ENCODE results near the gene GPATCH4.
A peak's percentile ranks its signal among the peaks of the same experiment; 100 is the strongest.
"Not testable (repeated sequence)": the region's sequence is repeated elsewhere in the genome, so short reads cannot be mapped to it uniquely, and the experiment has no call there.

GPATCH4 gene

GRCh38 chr1:156601122-156601830 lies at the start of gene GPATCH4:
Gene GPATCH4 (minus strand): TSS chr1:156601479.
- peak; percentile 82 to 87 for DNase-seq

DNA sequence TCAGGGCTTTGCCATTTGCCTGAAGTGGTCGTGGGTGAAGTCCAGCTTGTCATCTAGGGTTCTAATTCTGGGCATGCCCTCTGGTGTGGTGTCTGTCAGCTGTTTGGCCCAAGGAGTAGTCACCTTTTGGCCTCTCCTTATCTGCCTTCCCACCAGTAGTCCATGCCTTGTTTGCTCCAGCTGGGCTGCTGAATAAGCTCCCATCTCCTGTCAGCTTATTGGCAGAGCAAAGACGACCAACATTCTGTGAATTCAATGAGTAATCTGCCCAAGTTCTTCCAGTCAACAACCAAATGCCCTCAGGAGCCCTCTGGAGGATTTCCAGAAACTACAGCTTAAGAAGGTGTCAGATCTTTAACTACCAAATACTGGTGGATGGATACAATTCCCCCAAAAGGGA lies 47.7 kb upstream of the GPATCH4 start:
- DNase-seq = no peak

DNA sequence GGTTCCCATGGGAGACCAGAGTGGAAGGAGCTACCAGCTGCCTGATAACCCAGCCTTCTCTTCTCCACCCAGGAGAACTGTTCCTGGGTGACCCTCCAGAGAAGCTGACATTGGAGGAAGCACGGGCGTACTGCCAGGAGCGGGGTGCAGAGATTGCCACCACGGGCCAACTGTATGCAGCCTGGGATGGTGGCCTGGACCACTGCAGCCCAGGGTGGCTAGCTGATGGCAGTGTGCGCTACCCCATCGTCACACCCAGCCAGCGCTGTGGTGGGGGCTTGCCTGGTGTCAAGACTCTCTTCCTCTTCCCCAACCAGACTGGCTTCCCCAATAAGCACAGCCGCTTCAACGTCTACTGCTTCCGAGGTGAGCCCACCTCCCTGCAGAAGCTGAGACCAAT lies 47.2 kb upstream of the GPATCH4 start:
- DNase-seq = no peak

- no peak for DNase-seq
These were observed 46.1 kb upstream of the GPATCH4 start for GRCh38 chr1:156647351-156647750.

DNA sequence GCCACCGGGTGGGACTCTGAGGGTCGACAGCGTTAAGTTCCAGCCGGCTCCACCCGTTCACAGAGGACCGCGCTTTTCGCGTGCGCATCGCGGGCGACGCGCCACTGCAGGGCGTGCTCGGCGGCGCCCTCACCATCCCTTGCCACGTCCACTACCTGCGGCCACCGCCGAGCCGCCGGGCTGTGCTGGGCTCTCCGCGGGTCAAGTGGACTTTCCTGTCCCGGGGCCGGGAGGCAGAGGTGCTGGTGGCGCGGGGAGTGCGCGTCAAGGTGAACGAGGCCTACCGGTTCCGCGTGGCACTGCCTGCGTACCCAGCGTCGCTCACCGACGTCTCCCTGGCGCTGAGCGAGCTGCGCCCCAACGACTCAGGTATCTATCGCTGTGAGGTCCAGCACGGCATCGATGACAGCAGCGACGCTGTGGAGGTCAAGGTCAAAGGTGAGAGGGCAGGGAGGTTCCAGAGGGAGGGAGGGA lies 45.5 kb upstream of the GPATCH4 start:
- no peak for DNase-seq

DNA sequence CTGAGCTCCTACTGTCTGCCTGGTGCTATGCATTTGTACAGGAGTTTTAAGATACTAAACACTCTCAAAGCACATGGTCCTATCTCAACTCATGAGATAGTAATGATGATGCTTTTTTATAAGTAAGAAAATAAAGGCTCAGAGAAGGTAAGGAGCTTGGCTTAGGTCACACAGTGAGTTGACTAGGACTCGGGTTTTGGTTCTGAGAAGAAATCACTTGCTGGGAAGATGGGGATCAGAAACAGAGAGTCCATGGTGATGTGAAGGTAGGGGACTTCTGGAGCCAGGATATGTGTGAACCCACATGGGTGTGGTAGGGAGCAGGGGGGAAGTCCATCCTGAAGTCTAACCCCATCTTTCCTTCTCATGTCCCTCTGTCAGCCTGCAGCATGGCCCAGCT lies 44.4 kb upstream of the GPATCH4 start:
- DNase-seq = no peak

GRCh38 chr1:156645056-156645455 lies 43.8 kb upstream of the GPATCH4 start:
- DNase-seq = no peak

- DNase-seq = no peak
These were observed 43.4 kb upstream of the GPATCH4 start for GRCh38 chr1:156644640-156645039.

DNA sequence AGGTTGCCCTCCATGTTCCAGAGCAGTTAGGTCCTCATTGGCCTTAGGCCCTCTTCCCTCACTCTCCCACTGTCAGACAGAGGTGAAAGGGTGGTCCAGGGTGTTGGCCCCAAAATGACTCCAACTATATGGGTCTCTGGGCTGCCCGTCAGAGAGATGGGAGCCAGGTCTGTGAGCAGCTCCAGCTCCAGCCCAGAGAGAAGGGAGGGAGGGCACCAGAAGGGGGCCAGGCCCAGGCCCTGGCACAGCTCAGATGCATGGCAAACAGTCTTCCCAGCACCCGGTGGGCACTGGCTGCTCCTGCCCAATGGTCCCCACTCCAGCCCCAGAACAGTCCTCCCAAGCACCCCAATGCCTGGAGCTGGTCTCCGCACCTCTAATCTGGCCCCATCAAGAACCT lies 42.9 kb upstream of the GPATCH4 start:
- DNase-seq = no peak

DNA sequence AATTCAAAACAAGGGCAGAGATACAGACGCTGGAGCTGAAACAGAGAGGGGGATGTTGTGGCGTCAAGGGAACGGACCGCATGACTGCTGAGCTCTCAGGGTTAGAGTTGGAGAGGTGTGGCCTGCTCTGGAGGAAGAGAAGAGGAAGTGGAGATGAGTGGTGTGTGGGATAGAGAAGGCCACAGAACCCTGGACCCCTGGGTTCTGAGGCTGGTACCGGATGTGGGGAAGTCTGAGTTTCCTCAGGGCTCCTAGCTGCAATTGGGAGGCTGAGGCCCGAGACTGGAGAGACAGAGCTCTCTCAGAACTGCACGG lies 42.5 kb upstream of the GPATCH4 start:
- no peak for DNase-seq

GRCh38 chr1:156643049-156643777 lies 41.9 kb upstream of the GPATCH4 start:
- no peak for DNase-seq

GRCh38 chr1:156642265-156643048 lies 41.2 kb upstream of the GPATCH4 start:
- no peak for DNase-seq

GRCh38 chr1:156641761-156642264 lies 40.5 kb upstream of the GPATCH4 start, which contains the start of gene BCAN:
Gene BCAN (plus strand): TSS chr1:156642117. CDS start chr1:156646055, 3,938 bp downstream.
- no peak for DNase-seq

DNA sequence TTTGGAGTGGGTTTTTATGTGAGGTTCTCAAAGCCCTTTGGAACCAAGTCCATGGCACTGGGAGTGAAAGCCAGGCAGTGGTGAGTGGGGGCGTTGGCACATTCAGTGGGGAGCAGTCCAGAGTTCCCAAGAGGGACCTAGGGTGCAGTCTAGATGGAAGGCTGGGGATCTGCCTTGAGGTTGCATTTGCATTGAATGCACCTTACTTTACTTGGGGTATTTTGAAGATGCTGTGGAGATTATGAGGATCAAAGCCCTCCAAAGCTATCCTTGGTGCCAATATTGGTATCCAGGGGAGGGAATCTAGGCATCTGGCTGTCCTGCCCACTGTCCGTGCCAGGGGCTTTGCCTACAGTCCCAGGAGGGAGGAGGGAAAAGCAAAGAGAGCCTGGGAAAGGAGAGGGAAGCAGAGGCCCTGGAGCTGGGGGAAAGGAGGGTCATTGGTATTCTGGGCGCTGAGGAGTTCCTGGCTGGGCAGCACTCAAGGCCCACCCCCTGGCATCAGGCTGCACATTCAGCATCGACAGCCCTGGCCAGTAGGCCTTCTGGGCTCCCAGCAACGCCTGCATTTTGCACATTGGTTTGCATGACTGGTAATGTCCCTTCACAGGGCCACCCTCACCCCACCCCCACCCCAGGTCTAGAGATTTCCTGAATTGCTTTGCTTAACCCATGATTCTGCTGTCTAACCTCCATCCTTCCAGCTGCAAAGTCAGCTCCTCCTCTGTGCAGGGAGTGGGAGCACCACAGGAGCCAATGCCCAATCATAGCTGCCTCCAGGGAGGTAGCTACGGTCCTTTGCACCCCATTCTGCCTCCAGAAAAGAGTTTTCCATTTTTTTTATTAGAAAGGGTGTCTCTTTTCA lies 39.8 kb upstream of the GPATCH4 start:
- no peak for DNase-seq

DNA sequence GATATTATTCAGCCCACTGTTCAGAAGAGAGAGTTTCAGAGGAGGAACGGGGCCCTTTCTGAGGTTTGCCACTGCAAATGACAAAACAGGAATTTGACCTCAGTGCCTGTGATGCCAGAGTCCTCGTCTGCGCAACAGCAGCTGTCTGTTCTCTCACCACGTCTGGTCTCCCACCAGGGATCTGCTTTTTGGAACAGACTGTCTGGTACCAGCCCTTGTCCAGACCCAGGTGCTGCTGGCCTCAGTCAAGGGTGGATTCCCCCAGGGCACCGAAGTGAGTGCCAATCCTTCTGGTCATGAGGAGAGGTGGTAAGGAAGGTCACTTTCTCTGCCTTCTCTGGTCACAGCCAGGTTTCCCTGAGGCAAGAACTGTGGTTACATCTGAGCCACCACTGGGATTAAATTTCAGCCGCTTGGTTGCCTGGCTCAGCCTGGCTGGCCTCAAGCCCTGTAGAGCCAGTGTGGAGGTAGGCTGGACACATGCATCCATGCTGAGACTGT lies 38.4 kb upstream of the GPATCH4 start:
- no peak for DNase-seq

GRCh38 chr1:156638189-156638985 lies 37.1 kb upstream of the GPATCH4 start:
- DNase-seq = no peak

- DNase-seq = no peak
These were observed 31.1 kb upstream of the GPATCH4 start for GRCh38 chr1:156632355-156632754.

DNA sequence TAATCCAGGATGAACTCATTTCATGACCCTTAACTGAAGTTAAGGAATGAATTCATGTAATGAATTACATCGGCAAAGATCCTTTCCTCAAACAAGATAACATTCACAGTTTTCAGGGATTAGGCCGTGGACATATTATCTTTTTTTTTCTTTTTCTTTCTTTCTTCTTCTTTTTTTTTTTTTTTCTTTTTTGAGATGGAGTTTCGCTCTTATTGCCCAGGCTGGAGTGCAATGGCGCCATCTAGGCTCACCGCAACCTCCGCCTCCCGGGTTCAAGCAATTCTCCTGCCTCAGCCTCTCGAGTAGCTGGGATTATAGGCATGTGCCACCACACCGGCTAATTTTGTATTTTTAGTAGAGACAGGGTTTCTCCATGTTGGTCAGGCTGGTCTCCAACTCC lies 29.9 kb upstream of the GPATCH4 start:
- DNase-seq = not testable (repeated sequence)

- DNase-seq = no peak
These were observed 28.7 kb upstream of the GPATCH4 start for GRCh38 chr1:156629823-156630449.

GRCh38 chr1:156627313-156627880 lies 26.1 kb upstream of the GPATCH4 start:
- peak; percentile 33 to 54 for DNase-seq

DNA sequence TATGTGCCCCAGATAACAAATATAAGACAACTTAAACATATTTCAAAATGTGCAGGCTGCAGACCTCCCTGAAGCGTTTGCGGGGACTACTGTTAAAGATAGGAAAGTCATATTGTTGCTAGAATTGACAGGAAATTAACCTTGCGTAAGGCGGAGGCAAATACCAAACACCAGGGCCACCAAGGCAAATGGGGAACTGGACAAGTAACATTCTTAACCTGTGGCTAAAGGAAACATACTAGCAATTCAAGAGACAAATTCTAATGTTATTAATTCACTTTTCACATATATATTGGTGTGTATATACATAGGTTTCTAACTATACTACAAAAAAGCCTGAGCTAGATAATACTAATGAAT lies 24.8 kb upstream of the GPATCH4 start:
- DNase-seq = no peak

Data from activated CD4-positive, alpha-beta T cell treated with anti-CD3 and anti-CD28 coated beads, Interleukin-2, amount 50 U/mL, for 48 hours (primary cell).